Right lobe of liver (tissue), 4 donors: ENCODE data around the gene CIDEA.

Source experiments
- POLR2A ChIP-seq: fragments of 450-650 bp; IDR thresholded peaks from one replicate; pipeline ENCODE4 v1.6.1; 2017; ENCODE audit warnings: antibody characterized with exemption, mild to moderate bottlenecking
- TF ChIP-seq, protein P1 (sequence below), 4 donors: fragments of 200-600 bp in 3 of 4; fragments of 450-650 bp in 1 of 4; IDR thresholded peaks; one replicate each; pipeline versions ENCODE4 v1.5.1 to v1.8.0; 2016 to 2022; ENCODE audit warnings: antibody characterized with exemption in 4 of 4, mild to moderate bottlenecking in 2 of 4
- donor health status: DM: no; HTN: no; CAD: no.
- donor health status: DM: no; HTN: no; CAD: no.
- donor health status: DM: no; HTN: yes; CAD: no.

- TF ChIP-seq, protein P1, sequence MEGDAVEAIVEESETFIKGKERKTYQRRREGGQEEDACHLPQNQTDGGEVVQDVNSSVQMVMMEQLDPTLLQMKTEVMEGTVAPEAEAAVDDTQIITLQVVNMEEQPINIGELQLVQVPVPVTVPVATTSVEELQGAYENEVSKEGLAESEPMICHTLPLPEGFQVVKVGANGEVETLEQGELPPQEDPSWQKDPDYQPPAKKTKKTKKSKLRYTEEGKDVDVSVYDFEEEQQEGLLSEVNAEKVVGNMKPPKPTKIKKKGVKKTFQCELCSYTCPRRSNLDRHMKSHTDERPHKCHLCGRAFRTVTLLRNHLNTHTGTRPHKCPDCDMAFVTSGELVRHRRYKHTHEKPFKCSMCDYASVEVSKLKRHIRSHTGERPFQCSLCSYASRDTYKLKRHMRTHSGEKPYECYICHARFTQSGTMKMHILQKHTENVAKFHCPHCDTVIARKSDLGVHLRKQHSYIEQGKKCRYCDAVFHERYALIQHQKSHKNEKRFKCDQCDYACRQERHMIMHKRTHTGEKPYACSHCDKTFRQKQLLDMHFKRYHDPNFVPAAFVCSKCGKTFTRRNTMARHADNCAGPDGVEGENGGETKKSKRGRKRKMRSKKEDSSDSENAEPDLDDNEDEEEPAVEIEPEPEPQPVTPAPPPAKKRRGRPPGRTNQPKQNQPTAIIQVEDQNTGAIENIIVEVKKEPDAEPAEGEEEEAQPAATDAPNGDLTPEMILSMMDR (IDR thresholded peaks at IDR 0.05): no peak
- TF ChIP-seq POLR2A: no peak
Measured at GRCh38 chr18:12276736-12277554, 22.8 kb downstream of the CIDEA start.
